Stimulated activated CD4-positive, alpha-beta T cell treated with anti-CD3 and anti-CD28 coated beads, Interleukin-1b, Interleukin-23, amount 100 ng/mL, for 24 hours (primary cell): ENCODE measurements around the gene ECE2.

Experiments
- DNase-seq, 4 experiments: peaks; one replicate each; pipeline ENCODE4 v3.0.0-alpha.2; 2020; ENCODE audit warnings: low read depth in 4 of 4, low spot score in 1 of 4

ECE2 gene

GRCh38 chr3:184275961-184276910 lies at the start of gene ECE2:
ECE2 (plus strand) TSS chr3:184276022; CDS start chr3:184276154, 132 bp downstream.
- no peak for DNase-seq

- peak in 3 of 4 experiments; percentile 17 to 32 (median 25) for DNase-seq
These were observed 48.3 kb upstream of the ECE2 start for GRCh38 chr3:184227481-184227935.

- no peak for DNase-seq
These were observed 47.3 kb upstream of the ECE2 start for GRCh38 chr3:184228376-184229137.

- peak; percentile 19 to 54 (median 46) for DNase-seq
These were observed 46.3 kb upstream of the ECE2 start, which contains the start of gene VWA5B2 for GRCh38 chr3:184229394-184230080. VWA5B2 (plus strand) TSS chr3:184229585; CDS start chr3:184230529, 944 bp downstream.

GRCh38 chr3:184230081-184230602 lies 45.7 kb upstream of the ECE2 start:
- DNase-seq: no peak

GRCh38 chr3:184230603-184231528 lies 45.0 kb upstream of the ECE2 start:
- DNase-seq: no peak

GRCh38 chr3:184231671-184232070 lies 44.2 kb upstream of the ECE2 start:
- no peak for DNase-seq

- no peak for DNase-seq
These were observed 42.5 kb upstream of the ECE2 start for GRCh38 chr3:184233127-184233843.

- DNase-seq: no peak
These were observed 41.6 kb upstream of the ECE2 start for GRCh38 chr3:184234224-184234623.

- DNase-seq: no peak
These were observed 41.0 kb upstream of the ECE2 start for GRCh38 chr3:184234671-184235380.

- no peak for DNase-seq
These were observed 40.3 kb upstream of the ECE2 start for GRCh38 chr3:184235381-184236032.

- DNase-seq: no peak
These were observed 39.8 kb upstream of the ECE2 start for GRCh38 chr3:184236033-184236410.

- DNase-seq: no peak
These were observed 39.2 kb upstream of the ECE2 start for GRCh38 chr3:184236636-184237035.

- DNase-seq: no peak
These were observed 38.6 kb upstream of the ECE2 start for GRCh38 chr3:184237211-184237610.

- no peak for DNase-seq
These were observed 38.0 kb upstream of the ECE2 start for GRCh38 chr3:184237807-184238206.

GRCh38 chr3:184238246-184238818 lies 37.5 kb upstream of the ECE2 start:
- DNase-seq: no peak

- no peak for DNase-seq
These were observed 36.6 kb upstream of the ECE2 start for GRCh38 chr3:184239221-184239620.

GRCh38 chr3:184239708-184240107 lies 36.1 kb upstream of the ECE2 start:
- DNase-seq: no peak
